Ovary (tissue), 9 donors: ENCODE results near the gene ANO2. TPM values are rescaled to one million over a fixed set of nuclear protein-coding genes. Genes with fewer than 3 reads are reported as not detected.

ENCODE experiments used
- DNase-seq, 5 donors: peaks; one replicate each; pipeline ENCODE4 v3.0.0-alpha.2; 2019 to 2020
- H3K27ac ChIP-seq, 2 donors: fragments of 200-600 bp; one replicate each; pipeline versions ENCODE4 v1.5.1 to v1.8.0; 2019 to 2022
- H3K27me3 ChIP-seq: fragments of 200-600 bp; one replicate; pipeline ENCODE4 v1.8.0; 2022
- H3K36me3 ChIP-seq: fragments of 200-600 bp; sonication (generic); one replicate; pipeline ENCODE4 v1.5.1; 2019
- H3K4me1 ChIP-seq: one replicate; pipeline ENCODE4 v1.8.1; 2013; ENCODE audit warnings: mild to moderate bottlenecking, moderate library complexity; ENCODE audit not compliant: insufficient read depth
- H3K4me3 ChIP-seq: fragments of 200-600 bp; sonication (generic); one replicate; pipeline ENCODE4 v1.5.1; 2017
- H3K9me3 ChIP-seq, 2 donors: fragments of 200-600 bp in 1 of 2; sonication (generic) in 1 of 2; one replicate each; pipeline versions ENCODE4 v1.5.1 to v1.8.1; 2013 to 2019; ENCODE audit warnings: mild to moderate bottlenecking in 1 of 2, moderate library complexity in 1 of 2
- EP300 ChIP-seq: sonication (generic); formaldehyde crosslinking; IDR thresholded peaks from one replicate; pipeline ENCODE4 v1.6.1; 2017; ENCODE audit warnings: antibody characterized with exemption
- POLR2A ChIP-seq: fragments of 450-650 bp; IDR thresholded peaks from one replicate; pipeline ENCODE4 v1.6.1; 2017; ENCODE audit warnings: antibody characterized with exemption, mild to moderate bottlenecking, moderate library complexity
- WGBS, 3 donors: extraction: QIAGEN DNeasy Blood & Tissue Kit in 1 of 3; methylation state at CpG; one replicate each; pipeline versions ENCODE4 v1.1.5 to v1.1.7; 2013 to 2017; 5-methylcytosine and 5-hydroxymethylcytosine counted together
- intact Hi-C, 4 donors: fragments of 100-400 bp; cut with DNase I; formaldehyde crosslinking; loops; one replicate each; pipeline versions ENCODE4 v1.11.0 to v1.15.1; 2022 to 2023
- polyA plus RNA-seq, 2 donors: library from polyadenylated mRNA; stranded (reverse); fragments of 200-250 nt in 1 of 2; fragments of 350-450 nt in 1 of 2; fragmentation: Illumina TruSeq in 1 of 2; extraction: RNeasy Lipid Tissue Mini Kit (QIAGEN cat#74804) in 1 of 2; gene quantifications; one replicate each; pipeline ENCODE4 v1.2.3, GENCODE V29; 2013 to 2014
- total RNA-seq, 7 donors: library from RNA; depleted of rRNA in 2 of 7; stranded (reverse); fragments of >200 nt in 2 of 7; fragmentation: NEBNext Ultra II Directional in 3 of 7; extraction: Animal tissue kit (Norgen Biotek cat#: 25700) in 3 of 7; gene quantifications; one replicate each; pipeline versions ENCODE4 v1.1.0 to v1.2.4, GENCODE V29; 2016 to 2023
- TF ChIP-seq, protein P1 (sequence below), 3 donors: fragments of 450-650 bp in 2 of 3; fragments of 200-600 bp in 1 of 3; IDR thresholded peaks; one replicate each; pipeline versions ENCODE4 v1.5.1 to v1.8.0; 2016 to 2022; ENCODE audit warnings: antibody characterized with exemption in 3 of 3, mild to moderate bottlenecking in 1 of 3
- donor health status: DM: no; HTN: no; CAD: no; lungs with moderate emphysema.
- donor health status: DM: no; HTN: no; CAD: no.
- donor health status: Bipolar disorder and iron deficiency.
- donor health status: DM: yes; HTN: yes; CAD: no.
- donor health status: DM: no; HTN: no; CAD: no.
- donor health status: DM: yes; HTN: yes; CAD: no.

Gene ANO2
- total and polyA plus RNA-seq, 9 donors = 3.0 to 6.7 (median 3.3) TPM

DNA sequence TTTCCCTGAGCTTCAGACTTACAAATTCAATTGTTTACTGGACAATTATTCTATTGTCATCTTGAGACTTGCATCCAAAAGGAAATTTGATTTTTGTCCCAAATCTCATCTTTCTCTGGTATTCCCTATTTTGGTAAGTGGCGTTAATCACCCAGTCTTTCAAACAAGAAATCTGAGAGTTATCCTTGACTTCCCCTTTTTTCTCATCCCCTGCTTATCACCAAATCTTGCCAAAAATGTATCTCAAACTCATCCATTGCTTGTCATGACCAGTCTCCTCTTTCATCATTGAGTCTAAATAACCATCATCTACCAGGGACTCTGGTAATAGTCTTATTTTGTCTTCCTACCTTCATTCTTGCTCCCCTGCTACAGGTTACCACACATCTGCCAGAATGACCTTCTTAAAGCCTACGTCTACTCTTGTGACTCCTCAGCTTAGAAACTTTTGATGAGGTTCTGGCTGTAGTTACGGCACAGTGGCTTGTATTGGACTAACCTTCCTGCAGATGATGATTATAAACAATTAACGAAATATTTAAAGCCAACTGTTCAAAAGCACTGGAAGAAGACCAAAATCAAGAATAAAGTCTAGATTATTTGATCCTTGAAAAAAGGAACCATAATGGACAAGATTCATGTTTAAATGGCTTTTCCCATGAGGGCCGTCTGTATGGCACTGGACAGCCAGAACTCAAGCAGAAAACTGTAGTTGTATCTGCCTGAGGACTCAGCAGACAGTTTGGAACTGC is 9.0 kb upstream of the ANO2 start:
- intact Hi-C loops = no loop called here
- no peaks in the 10 kb centered on the region for H3K4me1 ChIP-seq
- no peak overlapping the region for H3K27ac ChIP-seq
- TF ChIP-seq, protein P1, sequence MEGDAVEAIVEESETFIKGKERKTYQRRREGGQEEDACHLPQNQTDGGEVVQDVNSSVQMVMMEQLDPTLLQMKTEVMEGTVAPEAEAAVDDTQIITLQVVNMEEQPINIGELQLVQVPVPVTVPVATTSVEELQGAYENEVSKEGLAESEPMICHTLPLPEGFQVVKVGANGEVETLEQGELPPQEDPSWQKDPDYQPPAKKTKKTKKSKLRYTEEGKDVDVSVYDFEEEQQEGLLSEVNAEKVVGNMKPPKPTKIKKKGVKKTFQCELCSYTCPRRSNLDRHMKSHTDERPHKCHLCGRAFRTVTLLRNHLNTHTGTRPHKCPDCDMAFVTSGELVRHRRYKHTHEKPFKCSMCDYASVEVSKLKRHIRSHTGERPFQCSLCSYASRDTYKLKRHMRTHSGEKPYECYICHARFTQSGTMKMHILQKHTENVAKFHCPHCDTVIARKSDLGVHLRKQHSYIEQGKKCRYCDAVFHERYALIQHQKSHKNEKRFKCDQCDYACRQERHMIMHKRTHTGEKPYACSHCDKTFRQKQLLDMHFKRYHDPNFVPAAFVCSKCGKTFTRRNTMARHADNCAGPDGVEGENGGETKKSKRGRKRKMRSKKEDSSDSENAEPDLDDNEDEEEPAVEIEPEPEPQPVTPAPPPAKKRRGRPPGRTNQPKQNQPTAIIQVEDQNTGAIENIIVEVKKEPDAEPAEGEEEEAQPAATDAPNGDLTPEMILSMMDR (IDR thresholded peaks at IDR 0.05) = no peak
- TF ChIP-seq EP300 (no peak), POLR2A (no peak)
- no peak for DNase-seq
- H3K27me3 ChIP-seq = peaks cover 2% of the 10 kb centered on the region
- no peak overlapping the region for H3K4me3 ChIP-seq
- no peaks in the 10 kb centered on the region for H3K9me3 ChIP-seq
- no peaks in the 10 kb centered on the region for H3K36me3 ChIP-seq
- 67 to 76% (median 74%) methylated on average over 5 of the region's 5 CpGs for WGBS, 3 donors

GRCh38 chr12:5952031-5952430 is 7.0 kb upstream of the ANO2 start:
- H3K27ac ChIP-seq = no peak overlapping the region
- H3K36me3 ChIP-seq = no peaks in the 10 kb centered on the region
- no peak for DNase-seq
- intact Hi-C loops = no loop called here
- no peaks in the 10 kb centered on the region for H3K27me3 ChIP-seq
- H3K9me3 ChIP-seq = no peaks in the 10 kb centered on the region
- TF ChIP-seq EP300 = no peak
- TF ChIP-seq, protein P1 (IDR thresholded peaks at IDR 0.05) = no peak
- no peak for TF ChIP-seq POLR2A
- no peaks in the 10 kb centered on the region for H3K4me1 ChIP-seq
- no peak overlapping the region for H3K4me3 ChIP-seq
- whole genome bisulfite sequencing, 3 donors = 69 to 76% (median 73%) methylated on average over 3 of the region's 3 CpGs

DNA sequence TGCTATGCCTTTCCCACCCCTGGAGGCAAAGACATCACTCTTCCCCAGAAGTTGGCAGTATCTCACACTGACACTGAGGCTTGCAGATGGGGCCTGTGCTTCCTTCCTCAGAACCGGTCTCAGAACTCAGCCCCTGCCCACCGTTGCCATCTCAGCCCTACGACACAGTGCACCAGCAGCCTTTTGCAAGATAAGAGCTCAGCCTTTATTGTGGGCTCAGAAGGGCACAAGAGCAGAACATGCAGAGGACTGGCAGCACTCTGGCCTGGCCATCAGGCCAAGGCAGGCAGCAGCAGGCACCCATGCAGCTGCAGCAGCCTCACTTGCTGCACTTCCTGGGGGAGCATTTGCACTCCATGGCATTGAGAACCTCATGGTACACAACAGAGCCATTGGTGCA is 3.6 kb upstream of the ANO2 start:
- no peaks in the 10 kb centered on the region for H3K27me3 ChIP-seq
- H3K27ac ChIP-seq = no peak overlapping the region
- H3K9me3 ChIP-seq = no peaks in the 10 kb centered on the region
- 59 to 85% (median 84%) methylated on average over 3 of the region's 3 CpGs for WGBS, 3 donors
- intact Hi-C loops = no loop called here
- H3K36me3 ChIP-seq = no peaks in the 10 kb centered on the region
- no peak for DNase-seq
- H3K4me1 ChIP-seq = no peaks in the 10 kb centered on the region
- no peak overlapping the region for H3K4me3 ChIP-seq
- TF ChIP-seq, protein P1 (IDR thresholded peaks at IDR 0.05) = no peak
- TF ChIP-seq EP300 (no peak), POLR2A (no peak)

DNA sequence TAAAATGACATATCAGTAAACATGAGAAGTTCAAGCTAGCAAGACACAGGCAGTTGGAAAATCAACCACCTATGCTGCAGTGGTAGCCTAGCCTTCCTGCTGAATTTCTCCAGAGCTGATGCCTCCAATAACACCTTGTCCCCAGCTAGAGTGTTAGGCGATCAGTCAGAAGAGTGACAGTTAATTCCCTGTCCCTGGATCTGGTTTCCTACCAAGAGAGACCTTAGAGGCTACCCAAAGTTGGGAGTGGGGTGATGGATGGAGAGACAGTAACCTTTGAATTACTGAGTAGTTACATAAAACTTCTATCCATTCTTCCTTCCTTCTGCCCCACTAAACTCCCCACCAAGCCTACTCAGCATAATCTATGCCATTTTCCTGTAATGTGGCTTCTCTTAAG is 1.9 kb upstream of the ANO2 start:
- TF ChIP-seq, protein P1 (IDR thresholded peaks at IDR 0.05) = no peak
- no peak for TF ChIP-seq POLR2A
- TF ChIP-seq EP300 = no peak
- DNase-seq = no peak
- WGBS, 3 donors = 48 to 77% (median 68%) methylated on average over 1 of the region's 1 CpG
- no peak overlapping the region for H3K27ac ChIP-seq
- no peaks in the 10 kb centered on the region for H3K27me3 ChIP-seq
- H3K9me3 ChIP-seq = no peaks in the 10 kb centered on the region
- H3K4me1 ChIP-seq = no peaks in the 10 kb centered on the region
- intact Hi-C loops = no loop called here
- H3K36me3 ChIP-seq = no peaks in the 10 kb centered on the region
- H3K4me3 ChIP-seq = no peak overlapping the region
